ENCODE data around the gene TMEM256. TPM values are rescaled to one million over a fixed set of nuclear protein-coding genes. Genes with fewer than 3 reads are reported as not detected.

Gene TMEM256
- total and polyA plus RNA-seq, 5 donors from 2014 or later, result 23.0 to 80.9 (median 66.3) TPM

GRCh38 chr17:7411427-7411750, 7.5 kb upstream of the TMEM256 start:
- ATAC-seq (ENCODE audit: low read depth in 2 of 2) (no peak), DNase-seq (no peak)
- Histone ChIP-seq H3K36me3 (ENCODE audit: control insufficient read depth, insufficient read depth, low read length) (no peaks in the 10 kb centered on the region), H3K4me1 (ENCODE audit: control insufficient read depth, insufficient read depth, low read length, poor library complexity, severe bottlenecking) (peaks cover 3% of the 10 kb centered on the region), H3K9me3 (ENCODE audit: control insufficient read depth in 2 of 2, low read length in 2 of 2) (no peaks in the 10 kb centered on the region), H3K27ac (ENCODE audit: insufficient read depth, low read length, poor library complexity, severe bottlenecking) (no peak overlapping the region), H3K27me3 (ENCODE audit: control insufficient read depth, insufficient read depth, low read length) (no peaks in the 10 kb centered on the region), H3K4me3 (ENCODE audit: low read depth, low read length) (no peak overlapping the region)
- no peaks in the 10 kb centered on the region for H3K36me3 Mint-ChIP-seq
- no peaks in the 10 kb centered on the region for H3K27me3 Mint-ChIP-seq
- H3K4me1 Mint-ChIP-seq, result peaks cover 0 to 11% (median 3%) of the 10 kb centered on the region in 4 donors
- no peak overlapping the region for H3K4me3 Mint-ChIP-seq
- no peaks in the 10 kb centered on the region for H3K9me3 Mint-ChIP-seq
- H3K27ac Mint-ChIP-seq, result no peak overlapping the region

GRCh38 chr17:7410634-7411426, 6.9 kb upstream of the TMEM256 start:
- H3K4me3 ChIP-seq (ENCODE audit: low read depth, low read length), result no peak overlapping the region
- no peak overlapping the region for H3K27ac ChIP-seq (ENCODE audit: insufficient read depth, low read length, poor library complexity, severe bottlenecking)
- Mint-ChIP-seq H3K36me3 (no peaks in the 10 kb centered on the region), H3K9me3 (no peaks in the 10 kb centered on the region), H3K27ac (peak overlapping the region in 1 of 3 donors; percentile 74), H3K4me3 (no peak overlapping the region), H3K27me3 (peaks cover 4% of the 10 kb centered on the region), H3K4me1 (peaks cover 0 to 12% (median 6%) of the 10 kb centered on the region in 4 donors)
- H3K9me3 ChIP-seq (ENCODE audit: control insufficient read depth in 2 of 2, low read length in 2 of 2), result no peaks in the 10 kb centered on the region
- peak in 1 of 3 donors; percentile 11 for DNase-seq
- no peaks in the 10 kb centered on the region for H3K27me3 ChIP-seq (ENCODE audit: control insufficient read depth, insufficient read depth, low read length)
- no peaks in the 10 kb centered on the region for H3K36me3 ChIP-seq (ENCODE audit: control insufficient read depth, insufficient read depth, low read length)
- no peak for ATAC-seq (ENCODE audit: low read depth in 2 of 2)
- peaks cover 3% of the 10 kb centered on the region for H3K4me1 ChIP-seq (ENCODE audit: control insufficient read depth, insufficient read depth, low read length, poor library complexity, severe bottlenecking)

GRCh38 chr17:7409716-7410115, 5.8 kb upstream of the TMEM256 start:
- Histone ChIP-seq H3K4me3 (ENCODE audit: low read depth, low read length) (no peak overlapping the region), H3K27ac (ENCODE audit: insufficient read depth, low read length, poor library complexity, severe bottlenecking) (no peak overlapping the region), H3K27me3 (ENCODE audit: control insufficient read depth, insufficient read depth, low read length) (no peaks in the 10 kb centered on the region), H3K36me3 (ENCODE audit: control insufficient read depth, insufficient read depth, low read length) (no peaks in the 10 kb centered on the region), H3K9me3 (ENCODE audit: control insufficient read depth in 2 of 2, low read length in 2 of 2) (no peaks in the 10 kb centered on the region), H3K4me1 (ENCODE audit: control insufficient read depth, insufficient read depth, low read length, poor library complexity, severe bottlenecking) (peaks cover 12% of the 10 kb centered on the region)
- H3K4me1 Mint-ChIP-seq, result peaks cover 0 to 15% (median 8%) of the 10 kb centered on the region in 4 donors
- H3K36me3 Mint-ChIP-seq, result no peaks in the 10 kb centered on the region
- no peak for ATAC-seq (ENCODE audit: low read depth in 2 of 2)
- no peaks in the 10 kb centered on the region for H3K9me3 Mint-ChIP-seq
- peaks cover 7% of the 10 kb centered on the region for H3K27me3 Mint-ChIP-seq
- peak overlapping the region in 1 of 4 donors; percentile 61 for H3K4me3 Mint-ChIP-seq
- no peak for DNase-seq
- no peak overlapping the region for H3K27ac Mint-ChIP-seq

- no peaks in the 10 kb centered on the region for H3K9me3 ChIP-seq (ENCODE audit: control insufficient read depth in 2 of 2, low read length in 2 of 2)
These were observed 5.0 kb upstream of the TMEM256 start for GRCh38 chr17:7408863-7409262.

GRCh38 chr17:7408252-7408727, 4.4 kb upstream of the TMEM256 start:
- no peaks in the 10 kb centered on the region for H3K9me3 ChIP-seq (ENCODE audit: control insufficient read depth in 2 of 2, low read length in 2 of 2)
- Mint-ChIP-seq H3K36me3 (no peaks in the 10 kb centered on the region), H3K9me3 (no peaks in the 10 kb centered on the region), H3K4me1 (peaks cover 0 to 24% (median 12%) of the 10 kb centered on the region in 4 donors), H3K27me3 (peaks cover 12% of the 10 kb centered on the region), H3K4me3 (no peak overlapping the region), H3K27ac (no peak overlapping the region)
- ATAC-seq (ENCODE audit: low read depth in 2 of 2) (no peak), DNase-seq (peak in 2 of 3 donors; percentile 28 to 29)
- no peaks in the 10 kb centered on the region for H3K36me3 ChIP-seq (ENCODE audit: control insufficient read depth, insufficient read depth, low read length)
- peaks cover 16% of the 10 kb centered on the region for H3K4me1 ChIP-seq (ENCODE audit: control insufficient read depth, insufficient read depth, low read length, poor library complexity, severe bottlenecking)
- no peak overlapping the region for H3K4me3 ChIP-seq (ENCODE audit: low read depth, low read length)
- H3K27me3 ChIP-seq (ENCODE audit: control insufficient read depth, insufficient read depth, low read length), result no peaks in the 10 kb centered on the region
- H3K27ac ChIP-seq (ENCODE audit: insufficient read depth, low read length, poor library complexity, severe bottlenecking), result no peak overlapping the region

More at GRCh38 chr17:7408863-7409262, 5.0 kb upstream of the TMEM256 start:
- no peak overlapping the region for H3K4me3 ChIP-seq (ENCODE audit: low read depth, low read length)
- ATAC-seq (ENCODE audit: low read depth in 2 of 2) (no peak), DNase-seq (no peak)
- no peaks in the 10 kb centered on the region for H3K27me3 ChIP-seq (ENCODE audit: control insufficient read depth, insufficient read depth, low read length)
- Mint-ChIP-seq H3K9me3 (no peaks in the 10 kb centered on the region), H3K36me3 (no peaks in the 10 kb centered on the region), H3K4me3 (peak overlapping the region in 3 of 4 donors; percentile 24 to 84 (median 61)), H3K4me1 (peaks cover 0 to 23% (median 11%) of the 10 kb centered on the region in 4 donors), H3K27ac (peak overlapping the region in 2 of 3 donors; percentile 17 to 84), H3K27me3 (peaks cover 12% of the 10 kb centered on the region)
- H3K36me3 ChIP-seq (ENCODE audit: control insufficient read depth, insufficient read depth, low read length), result no peaks in the 10 kb centered on the region
- peaks cover 12% of the 10 kb centered on the region for H3K4me1 ChIP-seq (ENCODE audit: control insufficient read depth, insufficient read depth, low read length, poor library complexity, severe bottlenecking)
- H3K27ac ChIP-seq (ENCODE audit: insufficient read depth, low read length, poor library complexity, severe bottlenecking), result no peak overlapping the region

GRCh38 chr17:7407485-7408251, 3.8 kb upstream of the TMEM256 start, which contains the start of gene NLGN2:
TSS of gene NLGN2 (plus strand) at chr17:7407845. CDS start at chr17:7408256, 411 bp downstream.
- H3K27ac ChIP-seq (ENCODE audit: insufficient read depth, low read length, poor library complexity, severe bottlenecking), result no peak within 1 kb of the TSS
- Mint-ChIP-seq H3K9me3 (no peaks in the 10 kb centered on the region), H3K27ac (no peak within 1 kb of the TSS), H3K27me3 (peaks cover 12% of the 10 kb centered on the region), H3K36me3 (no peaks in the 10 kb centered on the region), H3K4me1 (peaks cover 0 to 28% (median 13%) of the 10 kb centered on the region in 4 donors), H3K4me3 (peak within 1 kb of the TSS; percentile 41 to 88 (median 72))
- H3K27me3 ChIP-seq (ENCODE audit: control insufficient read depth, insufficient read depth, low read length), result no peaks in the 10 kb centered on the region
- ATAC-seq (ENCODE audit: low read depth in 2 of 2) (no peak), DNase-seq (no peak)
- H3K4me1 ChIP-seq (ENCODE audit: control insufficient read depth, insufficient read depth, low read length, poor library complexity, severe bottlenecking), result peaks cover 23% of the 10 kb centered on the region
- no peaks in the 10 kb centered on the region for H3K9me3 ChIP-seq (ENCODE audit: control insufficient read depth in 2 of 2, low read length in 2 of 2)
- no peak within 1 kb of the TSS for H3K4me3 ChIP-seq (ENCODE audit: low read depth, low read length)
- H3K36me3 ChIP-seq (ENCODE audit: control insufficient read depth, insufficient read depth, low read length), result no peaks in the 10 kb centered on the region

GRCh38 chr17:7407082-7407481, 3.2 kb upstream of the TMEM256 start:
- no peaks in the 10 kb centered on the region for H3K9me3 ChIP-seq (ENCODE audit: control insufficient read depth in 2 of 2, low read length in 2 of 2)

More at GRCh38 chr17:7407082-7407481, 3.2 kb upstream of the TMEM256 start:
- Mint-ChIP-seq H3K4me1 (peaks cover 0 to 29% (median 13%) of the 10 kb centered on the region in 4 donors), H3K27me3 (peaks cover 12% of the 10 kb centered on the region), H3K4me3 (peak overlapping the region in 3 of 4 donors; percentile 41 to 88 (median 70)), H3K27ac (no peak overlapping the region), H3K9me3 (no peaks in the 10 kb centered on the region), H3K36me3 (no peaks in the 10 kb centered on the region)
- ATAC-seq (ENCODE audit: low read depth in 2 of 2) (no peak), DNase-seq (no peak)
- H3K4me3 ChIP-seq (ENCODE audit: low read depth, low read length), result no peak overlapping the region
- no peaks in the 10 kb centered on the region for H3K27me3 ChIP-seq (ENCODE audit: control insufficient read depth, insufficient read depth, low read length)
- H3K27ac ChIP-seq (ENCODE audit: insufficient read depth, low read length, poor library complexity, severe bottlenecking), result no peak overlapping the region
- H3K36me3 ChIP-seq (ENCODE audit: control insufficient read depth, insufficient read depth, low read length), result no peaks in the 10 kb centered on the region
- peaks cover 23% of the 10 kb centered on the region for H3K4me1 ChIP-seq (ENCODE audit: control insufficient read depth, insufficient read depth, low read length, poor library complexity, severe bottlenecking)
